Measurements from ENCODE around the gene TMEM121. TPM values are rescaled to one million over a fixed set of nuclear protein-coding genes. Genes with fewer than 3 reads are reported as not detected.

Gene TMEM121
- total RNA-seq, 1 donor from 2014 or later, result 9.3 TPM

GRCh38 chr14:105533391-105533790 lies 7.0 kb downstream of the TMEM121 start:
- H3K9me3 ChIP-seq, result no peaks in the 10 kb centered on the region
- H3K4me1 ChIP-seq, result peaks cover 7% of the 10 kb centered on the region
- no peak overlapping the region for H3K4me3 ChIP-seq
- no peak overlapping the region for H3K27ac ChIP-seq
- TF ChIP-seq POLR2AphosphoS5 (IDR thresholded peaks at IDR 0.05; ENCODE audit: insufficient read depth in 1 of 2, low read depth in 1 of 2) (no peak), POLR2A (IDR thresholded peaks at IDR 0.05) (no peak), CTCF (IDR thresholded peaks at IDR 0.05) (no peak)
- H3K27me3 ChIP-seq, result no peaks in the 10 kb centered on the region
- intact Hi-C loops (cut with DNase I), result no loop called here
- H3K36me3 ChIP-seq, result no peaks in the 10 kb centered on the region
- DNase-seq (ENCODE audit: extremely low spot score in 2 of 2), result no peak

- peaks cover 4% of the 10 kb centered on the region for H3K4me1 ChIP-seq
- H3K36me3 ChIP-seq, result no peaks in the 10 kb centered on the region
- no peak overlapping the region for H3K27ac ChIP-seq
- no peak overlapping the region for H3K4me3 ChIP-seq
- H3K9me3 ChIP-seq, result no peaks in the 10 kb centered on the region
- intact Hi-C loops (cut with DNase I), result no loop called here
- no peaks in the 10 kb centered on the region for H3K27me3 ChIP-seq
- TF ChIP-seq POLR2A (IDR thresholded peaks at IDR 0.05) (no peak), CTCF (IDR thresholded peaks at IDR 0.05) (no peak), POLR2AphosphoS5 (IDR thresholded peaks at IDR 0.05; ENCODE audit: insufficient read depth in 1 of 2, low read depth in 1 of 2) (no peak)
- no peak for DNase-seq (ENCODE audit: extremely low spot score in 2 of 2)
Observed at GRCh38 chr14:105533811-105534498, 7.6 kb downstream of the TMEM121 start.

GRCh38 chr14:105534586-105534985 lies 8.2 kb downstream of the TMEM121 start:
- intact Hi-C loops (cut with DNase I), result no loop called here
- no peaks in the 10 kb centered on the region for H3K36me3 ChIP-seq
- H3K4me1 ChIP-seq, result no peaks in the 10 kb centered on the region
- H3K27me3 ChIP-seq, result no peaks in the 10 kb centered on the region
- H3K9me3 ChIP-seq, result no peaks in the 10 kb centered on the region
- no peak overlapping the region for H3K4me3 ChIP-seq
- no peak for DNase-seq (ENCODE audit: extremely low spot score in 2 of 2)
- TF ChIP-seq POLR2AphosphoS5 (IDR thresholded peaks at IDR 0.05; ENCODE audit: insufficient read depth in 1 of 2, low read depth in 1 of 2) (no peak), POLR2A (IDR thresholded peaks at IDR 0.05) (no peak), CTCF (IDR thresholded peaks at IDR 0.05) (no peak)
- no peak overlapping the region for H3K27ac ChIP-seq

- no peaks in the 10 kb centered on the region for H3K4me1 ChIP-seq
- no peak for DNase-seq (ENCODE audit: extremely low spot score in 2 of 2)
- no peak overlapping the region for H3K4me3 ChIP-seq
- TF ChIP-seq CTCF (IDR thresholded peaks at IDR 0.05), result no peak
- TF ChIP-seq POLR2AphosphoS5 (IDR thresholded peaks at IDR 0.05; ENCODE audit: insufficient read depth in 1 of 2, low read depth in 1 of 2), result no peak
- TF ChIP-seq POLR2A (IDR thresholded peaks at IDR 0.05), result no peak
- H3K9me3 ChIP-seq, result no peaks in the 10 kb centered on the region
- intact Hi-C loops (cut with DNase I), result no loop called here
- H3K27me3 ChIP-seq, result no peaks in the 10 kb centered on the region
- H3K36me3 ChIP-seq, result no peaks in the 10 kb centered on the region
- H3K27ac ChIP-seq, result no peak overlapping the region
Observed at GRCh38 chr14:105536051-105536450, 9.7 kb downstream of the TMEM121 start.
